HUES64 (cell line): ENCODE data around the gene CFAP298.
"Not testable (repeated sequence)": the region's sequence is repeated elsewhere in the genome, so short reads cannot be mapped to it uniquely, and the experiment has no call there.

Experiments
- H3K27ac ChIP-seq: 2 replicates; pipeline ENCODE4 v1.7.0; 2013; ENCODE audit warnings: low read depth, low read length, inconsistent platforms
- H3K27me3 ChIP-seq: 2 replicates; pipeline ENCODE4 v1.6.1; 2013; ENCODE audit warnings: mild to moderate bottlenecking, low read length; ENCODE audit not compliant: insufficient read depth
- H3K36me3 ChIP-seq: 2 replicates; pipeline ENCODE4 v1.6.1; 2013; ENCODE audit warnings: mild to moderate bottlenecking, low read length; ENCODE audit not compliant: insufficient read depth
- H3K4me1 ChIP-seq: 2 replicates; pipeline ENCODE4 v1.6.1; 2013; ENCODE audit warnings: mild to moderate bottlenecking, low read length, moderate library complexity; ENCODE audit not compliant: insufficient read depth
- H3K4me3 ChIP-seq: 2 replicates; pipeline ENCODE4 v1.5.1; 2013; ENCODE audit warnings: mild to moderate bottlenecking, low read length, moderate library complexity
- H3K9ac ChIP-seq: 2 replicates; pipeline ENCODE4 v1.6.1; 2013; ENCODE audit warnings: mild to moderate bottlenecking, low read depth, low read length
- H3K9me3 ChIP-seq: 2 replicates; pipeline ENCODE4 v1.6.1; 2013; ENCODE audit warnings: low read depth, low read length; ENCODE audit not compliant: insufficient read depth
- WGBS: fragments of 150-250, 120-280 bp; methylation state at CpG from one replicate; pipeline ENCODE4 v1.1.7; 2013; ENCODE audit warnings: missing lambda C conversion rate; 5-methylcytosine and 5-hydroxymethylcytosine counted together

The CFAP298 gene

DNA sequence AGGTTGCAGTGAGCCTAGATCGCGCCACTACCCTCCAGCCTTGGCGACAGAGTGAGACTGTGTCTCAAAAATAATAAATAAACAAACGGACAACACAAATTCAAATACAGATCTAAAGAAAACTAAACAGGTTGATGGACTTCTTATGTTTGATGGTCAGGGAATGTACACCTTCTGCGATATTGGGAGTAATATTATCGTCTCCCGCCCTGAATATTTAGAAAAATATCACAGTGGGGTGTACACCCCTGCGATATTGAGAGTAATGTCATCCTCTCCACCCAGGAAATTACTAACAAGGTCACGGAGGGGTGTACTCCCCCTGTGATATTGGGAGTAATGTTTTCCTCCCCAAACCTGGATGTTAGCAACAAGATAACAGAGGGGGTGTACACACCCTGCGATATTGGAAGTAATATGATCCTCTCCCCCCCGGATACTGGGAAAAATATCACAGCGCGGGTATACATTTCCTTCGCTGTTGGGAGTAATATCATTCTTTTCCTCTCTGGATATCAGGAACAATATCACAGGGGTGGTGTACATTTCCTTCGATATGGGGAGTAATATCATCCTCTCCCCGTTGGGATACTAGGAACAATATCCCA, 1.4 kb upstream of the CFAP298 start:
- Histone ChIP-seq H3K4me1 (peaks cover 8% of the 10 kb centered on the region; the same call in 1 of the 2 replicates), H3K9ac (0 out of 2 replicates have a peak overlapping the region, but pooled peaks have one; percentile 95), H3K9me3 (no peaks in the 10 kb centered on the region), H3K36me3 (peaks cover 19% of the 10 kb centered on the region), H3K27ac (no peak overlapping the region), H3K27me3 (no peaks in the 10 kb centered on the region), H3K4me3 (peak overlapping the region; percentile 97)
- WGBS: 94% methylated on average over 14 of the region's 16 CpGs

DNA sequence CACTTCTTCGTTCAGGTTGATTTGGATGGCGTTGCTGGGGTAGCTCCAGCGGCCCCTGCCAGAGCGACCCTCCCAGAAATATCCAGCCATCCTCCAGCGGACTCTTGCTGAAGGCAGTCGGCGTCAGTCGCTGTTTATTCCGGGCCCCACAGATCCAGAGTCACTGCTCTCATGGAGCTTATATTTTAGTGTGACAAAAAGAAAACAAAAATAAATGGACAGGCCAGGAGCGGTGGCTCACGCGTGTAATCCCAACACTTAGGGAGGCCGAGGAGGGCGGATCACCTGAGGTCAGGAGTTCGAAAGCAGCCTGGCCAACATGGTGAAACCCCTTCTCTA, 791 bp upstream of the CFAP298 start:
- Histone ChIP-seq H3K36me3 (peaks cover 23% of the 10 kb centered on the region), H3K4me3 (peak overlapping the region; percentile 97), H3K27ac (peak overlapping the region; percentile 87), H3K9me3 (no peaks in the 10 kb centered on the region), H3K4me1 (peaks cover 8% of the 10 kb centered on the region; the same call in 1 of the 2 replicates), H3K9ac (peak overlapping the region; percentile 95), H3K27me3 (no peaks in the 10 kb centered on the region)
- WGBS: 12% methylated on average over 15 of the region's 15 CpGs

DNA sequence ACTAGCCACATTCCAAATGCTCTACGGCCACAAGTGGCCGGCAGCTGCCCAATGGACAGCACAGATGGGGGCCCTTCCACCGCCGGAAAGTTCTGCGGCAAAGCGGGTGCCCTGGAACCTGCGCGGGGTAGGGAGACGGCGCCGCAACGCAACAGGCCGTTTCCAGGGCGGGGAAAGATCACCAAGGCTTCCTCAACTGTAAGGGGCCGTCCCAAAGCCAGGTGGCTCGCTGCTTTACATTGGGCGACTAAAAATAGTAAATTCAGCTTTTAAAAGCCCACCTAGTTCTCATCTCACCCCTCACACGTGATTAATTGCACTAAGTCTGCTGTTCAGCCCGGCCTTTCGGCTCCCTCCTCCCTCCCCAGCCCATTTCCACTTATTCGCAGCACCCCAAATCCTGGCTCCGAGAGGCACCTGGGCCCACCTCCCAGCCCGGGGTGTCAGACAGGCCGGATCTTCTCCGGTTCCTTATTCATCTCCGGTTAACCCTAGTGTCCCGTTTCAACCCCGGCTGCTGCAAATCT, 643 bp downstream of the CFAP298 start:
- peak overlapping the region; percentile 97 for H3K4me3 ChIP-seq
- 1% methylated on average over 28 of the region's 28 CpGs for WGBS
- peaks cover 8% of the 10 kb centered on the region; the same call in 1 of the 2 replicates for H3K4me1 ChIP-seq
- H3K9me3 ChIP-seq: no peaks in the 10 kb centered on the region
- H3K27me3 ChIP-seq: no peaks in the 10 kb centered on the region
- peak overlapping the region; percentile 95 for H3K9ac ChIP-seq
- peaks cover 36% of the 10 kb centered on the region for H3K36me3 ChIP-seq
- peak overlapping the region; percentile 87 for H3K27ac ChIP-seq

DNA sequence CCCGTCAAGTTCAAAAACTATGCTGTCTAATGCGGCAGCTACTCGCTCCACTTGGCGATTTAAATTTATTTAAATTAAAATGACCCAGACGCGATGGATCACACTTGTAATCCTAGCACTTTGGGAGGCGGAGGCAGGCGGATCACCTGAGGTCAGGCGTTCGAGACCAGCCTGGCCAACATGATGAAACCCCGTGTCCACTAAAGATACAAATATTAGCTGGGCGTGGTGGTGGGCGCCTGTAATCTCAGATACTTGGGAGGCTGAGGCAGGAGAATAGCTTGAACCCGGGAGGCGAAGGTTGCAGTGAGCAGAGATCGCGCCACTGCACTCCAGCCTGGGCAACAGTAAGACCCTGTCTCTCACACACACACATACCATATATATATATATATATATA, 1.2 kb downstream of the CFAP298 start:
- not testable (repeated sequence) for H3K27ac ChIP-seq, H3K9ac ChIP-seq, H3K27me3 ChIP-seq, H3K9me3 ChIP-seq
- WGBS: 83% methylated on average over 17 of the region's 17 CpGs
- Histone ChIP-seq H3K4me3 (peak overlapping the region; percentile 97), H3K36me3 (peaks cover 42% of the 10 kb centered on the region), H3K4me1 (peaks cover 13% of the 10 kb centered on the region)

DNA sequence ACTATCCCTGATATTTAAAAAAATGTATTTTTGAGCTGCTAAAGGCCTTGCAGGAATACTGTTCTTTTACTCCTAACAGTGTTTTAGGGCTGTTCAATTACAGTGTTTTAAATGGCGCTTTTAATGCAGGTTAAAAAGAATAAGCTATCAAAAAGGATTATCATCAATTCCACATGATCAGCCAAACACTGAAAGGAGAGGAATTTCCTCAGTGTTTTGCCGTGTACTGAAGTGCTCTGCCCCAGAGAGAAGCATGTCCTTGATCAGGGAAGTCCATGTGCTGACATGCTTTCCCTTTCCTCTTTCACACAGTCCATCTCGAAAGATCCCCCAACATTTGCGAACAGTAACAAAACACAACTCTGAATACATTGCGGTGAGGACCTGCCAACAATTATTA, 3.3 kb downstream of the CFAP298 start:
- H3K27me3 ChIP-seq: no peaks in the 10 kb centered on the region
- no peak overlapping the region for H3K4me3 ChIP-seq
- H3K9ac ChIP-seq: no peak overlapping the region
- WGBS: 96% methylated on average over 5 of the region's 5 CpGs
- no peaks in the 10 kb centered on the region for H3K9me3 ChIP-seq
- peaks cover 32% of the 10 kb centered on the region for H3K4me1 ChIP-seq
- H3K36me3 ChIP-seq: peaks cover 54% of the 10 kb centered on the region
- no peak overlapping the region for H3K27ac ChIP-seq

DNA sequence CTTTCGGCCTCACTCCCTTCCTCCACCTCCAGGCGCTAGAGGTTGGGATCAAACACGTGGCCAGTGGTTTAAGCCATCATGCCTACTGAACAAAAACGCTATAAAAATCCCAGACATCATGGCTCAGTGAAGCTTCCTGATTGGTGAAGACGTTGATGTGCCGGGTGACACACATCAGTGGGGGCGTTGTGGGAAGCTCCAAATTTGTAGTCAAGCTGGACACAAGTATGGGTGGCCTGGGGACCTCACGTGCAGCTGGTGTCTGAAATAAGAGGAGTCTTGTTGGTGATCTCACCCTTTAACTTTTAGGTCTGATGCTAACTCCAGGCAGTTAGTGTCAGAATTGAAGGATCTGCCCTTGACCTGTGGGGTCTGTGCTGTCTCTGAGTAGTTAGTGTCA, 6.7 kb downstream of the CFAP298 start:
- peak overlapping the region; percentile 27 for H3K9ac ChIP-seq
- H3K36me3 ChIP-seq: peaks cover 81% of the 10 kb centered on the region
- WGBS: 92% methylated on average over 8 of the region's 8 CpGs
- no peaks in the 10 kb centered on the region for H3K9me3 ChIP-seq
- no peaks in the 10 kb centered on the region for H3K27me3 ChIP-seq
- H3K27ac ChIP-seq: peak overlapping the region; percentile 86; the same call in 1 of the 2 replicates
- no peak overlapping the region for H3K4me3 ChIP-seq
- peaks cover 37% of the 10 kb centered on the region for H3K4me1 ChIP-seq

DNA sequence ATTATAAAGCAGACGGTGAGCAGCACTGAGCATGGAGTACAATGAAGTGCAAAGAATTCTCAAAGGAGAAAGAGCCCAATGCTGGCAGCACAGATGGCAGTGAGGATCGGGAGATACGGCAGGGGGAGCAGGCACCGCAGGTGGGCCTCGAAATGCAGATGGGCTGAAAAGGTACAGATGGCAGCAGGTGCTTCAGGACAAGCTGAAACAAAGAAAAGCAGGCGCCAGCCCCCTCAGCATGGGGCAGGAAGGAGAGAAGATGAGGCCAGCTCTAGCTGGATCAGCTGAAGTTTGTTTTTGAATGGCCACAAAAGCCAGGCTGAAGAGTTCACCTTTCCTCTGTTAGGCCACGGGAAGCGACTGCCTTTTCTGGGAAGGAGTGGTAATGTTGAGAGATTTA, 7.7 kb downstream of the CFAP298 start:
- 16% methylated on average over 8 of the region's 8 CpGs for WGBS
- peak overlapping the region; percentile 27; the same call in 1 of the 2 replicates for H3K9ac ChIP-seq
- H3K27me3 ChIP-seq: no peaks in the 10 kb centered on the region
- H3K9me3 ChIP-seq: no peaks in the 10 kb centered on the region
- H3K36me3 ChIP-seq: peaks cover 81% of the 10 kb centered on the region
- peaks cover 35% of the 10 kb centered on the region for H3K4me1 ChIP-seq
- H3K4me3 ChIP-seq: no peak overlapping the region
- H3K27ac ChIP-seq: peak overlapping the region; percentile 86; the same call in 1 of the 2 replicates

DNA sequence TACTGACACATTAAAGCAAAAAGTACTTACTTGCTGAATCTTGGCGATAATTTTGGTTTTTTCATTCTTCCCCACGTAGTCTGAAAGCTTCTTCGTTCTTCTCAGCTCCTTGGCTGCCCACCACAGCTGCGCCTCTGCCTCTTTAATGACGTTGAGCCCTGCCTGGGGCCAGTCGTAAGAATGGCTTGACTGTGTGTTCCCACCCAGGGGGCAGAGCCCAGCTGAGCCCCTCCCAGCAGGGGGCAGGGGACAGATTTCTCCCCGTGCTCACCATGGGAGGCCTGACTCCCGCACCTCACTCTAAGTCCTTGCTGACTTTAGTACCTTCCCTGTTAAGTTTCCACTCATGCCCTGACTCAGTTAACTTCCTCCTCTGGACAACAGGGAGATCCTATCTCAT, 9.0 kb downstream of the CFAP298 start:
- H3K4me1 ChIP-seq: peaks cover 35% of the 10 kb centered on the region
- H3K4me3 ChIP-seq: no peak overlapping the region
- no peaks in the 10 kb centered on the region for H3K27me3 ChIP-seq
- no peaks in the 10 kb centered on the region for H3K9me3 ChIP-seq
- 63% methylated on average over 8 of the region's 8 CpGs for WGBS
- H3K27ac ChIP-seq: peak overlapping the region; percentile 86
- no peak overlapping the region for H3K9ac ChIP-seq
- peaks cover 78% of the 10 kb centered on the region for H3K36me3 ChIP-seq

DNA sequence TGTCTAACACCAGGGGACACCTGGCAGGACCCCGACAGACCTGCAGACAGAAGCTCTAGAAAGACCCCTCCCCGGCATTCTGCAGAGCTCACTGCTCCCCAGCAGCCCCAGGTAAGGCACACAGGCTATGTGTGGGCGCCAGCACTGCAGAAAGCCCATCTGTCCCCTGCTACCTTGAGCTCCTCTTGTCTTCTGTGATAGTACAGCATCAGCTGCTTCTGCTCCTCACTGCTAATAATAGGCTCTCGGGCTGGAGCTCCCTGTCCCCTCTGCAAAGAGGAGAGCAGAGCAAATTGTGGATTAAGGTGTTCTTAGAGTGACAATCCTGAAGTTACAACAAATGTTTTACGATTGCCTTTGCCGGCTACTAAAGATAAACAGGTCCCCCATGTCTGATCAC, 10.1 kb downstream of the CFAP298 start:
- H3K27ac ChIP-seq: no peak overlapping the region
- H3K4me1 ChIP-seq: peaks cover 35% of the 10 kb centered on the region
- WGBS: 94% methylated on average over 6 of the region's 6 CpGs
- H3K4me3 ChIP-seq: no peak overlapping the region
- no peak overlapping the region for H3K9ac ChIP-seq
- peaks cover 70% of the 10 kb centered on the region for H3K36me3 ChIP-seq
- H3K9me3 ChIP-seq: no peaks in the 10 kb centered on the region
- no peaks in the 10 kb centered on the region for H3K27me3 ChIP-seq

DNA sequence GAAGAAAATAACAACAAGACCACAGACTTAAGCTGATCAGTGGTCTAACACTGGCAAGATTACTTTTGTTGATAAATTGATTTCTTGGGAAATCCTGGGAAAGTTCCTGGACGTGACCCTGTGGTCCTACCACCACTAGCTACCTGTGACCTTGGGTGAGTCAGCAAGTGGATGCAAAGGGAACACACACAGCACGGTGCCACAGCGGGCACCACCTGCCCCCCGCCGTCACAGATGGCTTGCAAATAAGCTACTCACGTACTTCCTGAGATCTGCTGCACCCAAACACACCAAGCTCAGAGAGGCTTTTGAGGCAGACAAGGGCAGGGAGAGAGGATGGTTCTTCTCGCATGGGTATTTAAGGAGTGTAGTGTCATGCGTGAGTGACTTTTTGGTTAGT, 12.7 kb downstream of the CFAP298 start:
- 89% methylated on average over 8 of the region's 8 CpGs for WGBS
- Histone ChIP-seq H3K4me3 (no peak overlapping the region), H3K27me3 (no peaks in the 10 kb centered on the region), H3K36me3 (peaks cover 48% of the 10 kb centered on the region), H3K9me3 (no peaks in the 10 kb centered on the region), H3K4me1 (peaks cover 16% of the 10 kb centered on the region), H3K9ac (no peak overlapping the region), H3K27ac (no peak overlapping the region)

DNA sequence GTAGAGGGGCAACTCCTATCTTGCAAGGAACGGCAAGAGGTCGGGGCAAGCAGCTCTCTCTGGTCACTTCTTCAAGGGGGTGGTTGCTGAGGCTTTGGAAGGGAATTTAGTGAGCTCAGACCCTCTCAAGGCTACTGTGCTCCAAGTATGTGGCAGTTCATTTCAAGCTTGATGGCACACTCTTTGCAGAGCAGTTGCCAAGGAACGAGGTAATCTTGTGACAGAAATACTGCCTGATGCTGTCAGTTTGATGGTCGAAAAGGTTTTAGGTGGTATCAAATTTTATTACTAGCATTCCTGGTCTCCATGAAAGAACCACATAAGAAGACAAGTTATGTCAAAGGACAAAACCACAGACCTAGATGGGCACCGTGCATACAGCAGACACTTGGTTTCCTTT, 13.1 kb downstream of the CFAP298 start:
- 92% methylated on average over 5 of the region's 5 CpGs for WGBS
- H3K36me3 ChIP-seq: peaks cover 48% of the 10 kb centered on the region
- H3K27me3 ChIP-seq: no peaks in the 10 kb centered on the region
- H3K4me1 ChIP-seq: peaks cover 13% of the 10 kb centered on the region
- H3K4me3 ChIP-seq: no peak overlapping the region
- H3K9me3 ChIP-seq: no peaks in the 10 kb centered on the region
- H3K27ac ChIP-seq: no peak overlapping the region
- no peak overlapping the region for H3K9ac ChIP-seq
